GM23338 (cell line): ENCODE results near the gene HDHD5. TPM values are rescaled to one million over a fixed set of nuclear protein-coding genes. Genes with fewer than 3 reads are reported as not detected.

Experiments
- ATAC-seq: fragments of 200-7000 bp; cut with Tn5 transposase; 3 replicates; pipeline ENCODE4 v1.9.1; 2020
- DNase-seq: peaks from one replicate; pipeline ENCODE4 v3.0.0-alpha.2; 2015; ENCODE audit warnings: low spot score
- H2AFZ ChIP-seq: fragments of 200-600 bp; sonication (generic); 2 replicates; pipeline ENCODE4 v1.8.0; 2016; ENCODE audit warnings: antibody characterized with exemption, mild to moderate bottlenecking, moderate library complexity
- H3F3A ChIP-seq: fragments of 200-600 bp; sonication (generic); replicated peaks from 2 replicates; pipeline ENCODE4 v1.8.0; 2017; ENCODE audit warnings: antibody characterized with exemption, mixed run types, low read depth
- H3K27ac ChIP-seq: fragments of 200-600 bp; sonication (generic); 2 replicates; pipeline ENCODE4 v1.6.1; 2016; ENCODE audit warnings: low read depth
- H3K27me3 ChIP-seq: fragments of 200-600 bp; sonication (generic); 2 replicates; pipeline ENCODE4 v1.8.0; 2016; ENCODE audit warnings: mild to moderate bottlenecking, mixed run types, moderate library complexity; ENCODE audit not compliant: insufficient read depth
- H3K36me3 ChIP-seq: fragments of 200-600 bp; sonication (generic); 2 replicates; pipeline ENCODE4 v1.8.0; 2016; ENCODE audit warnings: mild to moderate bottlenecking; ENCODE audit not compliant: insufficient read depth
- H3K4me1 ChIP-seq: fragments of 200-600 bp; sonication (generic); 2 replicates; pipeline ENCODE4 v1.8.0; 2016; ENCODE audit warnings: mild to moderate bottlenecking, moderate library complexity; ENCODE audit not compliant: insufficient read depth
- H3K4me2 ChIP-seq: fragments of 200-600 bp; sonication (generic); 2 replicates; pipeline ENCODE4 v1.7.1; 2017; ENCODE audit warnings: mixed run types
- H3K4me3 ChIP-seq: fragments of 200-600 bp; sonication (generic); 2 replicates; pipeline ENCODE4 v1.6.1; 2016; ENCODE audit warnings: mixed run types
- H3K79me2 ChIP-seq: fragments of 200-600 bp; sonication (generic); replicated peaks from 2 replicates; pipeline ENCODE4 v1.8.0; 2017; ENCODE audit warnings: mild to moderate bottlenecking; ENCODE audit not compliant: insufficient read depth
- H3K9me2 ChIP-seq: fragments of 200-600 bp; sonication (generic); 2 replicates; pipeline ENCODE4 v1.8.0; 2017; ENCODE audit not compliant: insufficient read depth
- H4K20me1 ChIP-seq: fragments of 200-600 bp; sonication (generic); replicated peaks from 2 replicates; pipeline ENCODE4 v1.8.0; 2017; ENCODE audit warnings: mild to moderate bottlenecking; ENCODE audit not compliant: insufficient read depth
- H3K27ac Mint-ChIP-seq: 2 replicates; pipeline ENCODE4 v1.8.0; 2020; ENCODE audit warnings: inconsistent platforms, mild to moderate bottlenecking, moderate library complexity, mixed read lengths
- H3K27me3 Mint-ChIP-seq: 3 replicates; pipeline ENCODE4 v1.8.0; 2022; ENCODE audit warnings: low read depth, mild to moderate bottlenecking, moderate library complexity, mixed read lengths, inconsistent platforms; ENCODE audit not compliant: insufficient read depth, poor library complexity
- H3K36me3 Mint-ChIP-seq: 3 replicates; pipeline ENCODE4 v1.8.0; 2021; ENCODE audit warnings: low read depth, mild to moderate bottlenecking, inconsistent platforms, moderate library complexity, mixed read lengths
- H3K4me1 Mint-ChIP-seq: 3 replicates; pipeline ENCODE4 v1.8.0; 2020; ENCODE audit warnings: mild to moderate bottlenecking, inconsistent platforms, mixed read lengths
- H3K4me3 Mint-ChIP-seq: 3 replicates; pipeline ENCODE4 v1.8.0; 2021; ENCODE audit warnings: moderate library complexity, mild to moderate bottlenecking, inconsistent platforms, mixed read lengths
- H3K9me3 Mint-ChIP-seq: 3 replicates; pipeline ENCODE4 v1.8.0; 2020; ENCODE audit warnings: moderate library complexity, mild to moderate bottlenecking, inconsistent platforms, mixed read lengths
- CREB1 ChIP-seq: fragments of 250-450 bp; sonication (Bioruptor Pico); IDR thresholded peaks from 2 replicates; pipeline ENCODE4 v1.5.0; 2020; ENCODE audit warnings: low read depth, mild to moderate bottlenecking, moderate library complexity
- ETS1 ChIP-seq: IDR thresholded peaks from 2 replicates; pipeline ENCODE4 v1.6.1; 2016; ENCODE audit warnings: antibody characterized with exemption
- EZH2 ChIP-seq: fragments of 200-600 bp; sonication (generic); IDR thresholded peaks from one replicate; pipeline ENCODE4 v1.8.0; 2017; ENCODE audit warnings: antibody characterized with exemption, mild to moderate bottlenecking, low read depth; ENCODE audit not compliant: unreplicated experiment
- EZH2phosphoT487 ChIP-seq: fragments of 200-600 bp; sonication (generic); IDR thresholded peaks from one replicate; pipeline ENCODE4 v1.8.1; 2018; ENCODE audit warnings: antibody characterized with exemption; ENCODE audit not compliant: unreplicated experiment
- JUNB ChIP-seq: IDR thresholded peaks from one replicate; pipeline ENCODE4 v1.6.1; 2016; ENCODE audit warnings: antibody characterized with exemption; ENCODE audit not compliant: unreplicated experiment
- NANOG ChIP-seq: IDR thresholded peaks from 2 replicates; pipeline ENCODE4 v1.6.1; 2016; ENCODE audit warnings: antibody characterized with exemption, borderline replicate concordance
- ZNF331 ChIP-seq: fragments of 250-450 bp; sonication (Bioruptor Pico); IDR thresholded peaks from 2 replicates; pipeline ENCODE4 v1.5.0; 2020; ENCODE audit warnings: low read depth, mild to moderate bottlenecking, moderate library complexity
- polyA plus RNA-seq: library from polyadenylated mRNA; unstranded; fragments of >200 nt; fragmentation: Nextera tagmentation; extraction: Ambion mirVana; gene quantifications from 2 replicates; pipeline ENCODE4 v1.2.1, GENCODE V29; 2016
- total RNA-seq: library from RNA; depleted of rRNA; stranded (reverse); fragments of >200 nt; shearing (Covaris generic); gene quantifications from 2 replicates; pipeline ENCODE4 v1.2.3, GENCODE V29; 2014
- TF ChIP-seq, protein P1 (sequence below), 2 experiments: fragments of 200-600 bp in 1 of 2; sonication (generic) in 1 of 2; conservative IDR thresholded peaks; 2 replicates each; pipeline versions ENCODE4 v1.5.1 to v1.6.1; 2016 to 2017; ENCODE audit warnings: antibody characterized with exemption in 2 of 2, low read depth in 2 of 2, mild to moderate bottlenecking in 2 of 2, moderate library complexity in 1 of 2
- TF ChIP-seq, protein P2 (sequence below): IDR thresholded peaks from one replicate; pipeline ENCODE4 v1.6.1; 2018; ENCODE audit warnings: antibody characterized with exemption; ENCODE audit not compliant: unreplicated experiment

HDHD5 gene
- total and polyA plus RNA-seq, 2 experiments from 2014 or later = 70.0 to 116 TPM

GRCh38 chr22:17138513-17138912, 20.6 kb downstream of the HDHD5 start (continued):
- TF ChIP-seq, protein P1, sequence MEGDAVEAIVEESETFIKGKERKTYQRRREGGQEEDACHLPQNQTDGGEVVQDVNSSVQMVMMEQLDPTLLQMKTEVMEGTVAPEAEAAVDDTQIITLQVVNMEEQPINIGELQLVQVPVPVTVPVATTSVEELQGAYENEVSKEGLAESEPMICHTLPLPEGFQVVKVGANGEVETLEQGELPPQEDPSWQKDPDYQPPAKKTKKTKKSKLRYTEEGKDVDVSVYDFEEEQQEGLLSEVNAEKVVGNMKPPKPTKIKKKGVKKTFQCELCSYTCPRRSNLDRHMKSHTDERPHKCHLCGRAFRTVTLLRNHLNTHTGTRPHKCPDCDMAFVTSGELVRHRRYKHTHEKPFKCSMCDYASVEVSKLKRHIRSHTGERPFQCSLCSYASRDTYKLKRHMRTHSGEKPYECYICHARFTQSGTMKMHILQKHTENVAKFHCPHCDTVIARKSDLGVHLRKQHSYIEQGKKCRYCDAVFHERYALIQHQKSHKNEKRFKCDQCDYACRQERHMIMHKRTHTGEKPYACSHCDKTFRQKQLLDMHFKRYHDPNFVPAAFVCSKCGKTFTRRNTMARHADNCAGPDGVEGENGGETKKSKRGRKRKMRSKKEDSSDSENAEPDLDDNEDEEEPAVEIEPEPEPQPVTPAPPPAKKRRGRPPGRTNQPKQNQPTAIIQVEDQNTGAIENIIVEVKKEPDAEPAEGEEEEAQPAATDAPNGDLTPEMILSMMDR (conservative IDR thresholded peaks at IDR 0.05; ENCODE audit: low read depth in 2 of 2) = no peak

DNA sequence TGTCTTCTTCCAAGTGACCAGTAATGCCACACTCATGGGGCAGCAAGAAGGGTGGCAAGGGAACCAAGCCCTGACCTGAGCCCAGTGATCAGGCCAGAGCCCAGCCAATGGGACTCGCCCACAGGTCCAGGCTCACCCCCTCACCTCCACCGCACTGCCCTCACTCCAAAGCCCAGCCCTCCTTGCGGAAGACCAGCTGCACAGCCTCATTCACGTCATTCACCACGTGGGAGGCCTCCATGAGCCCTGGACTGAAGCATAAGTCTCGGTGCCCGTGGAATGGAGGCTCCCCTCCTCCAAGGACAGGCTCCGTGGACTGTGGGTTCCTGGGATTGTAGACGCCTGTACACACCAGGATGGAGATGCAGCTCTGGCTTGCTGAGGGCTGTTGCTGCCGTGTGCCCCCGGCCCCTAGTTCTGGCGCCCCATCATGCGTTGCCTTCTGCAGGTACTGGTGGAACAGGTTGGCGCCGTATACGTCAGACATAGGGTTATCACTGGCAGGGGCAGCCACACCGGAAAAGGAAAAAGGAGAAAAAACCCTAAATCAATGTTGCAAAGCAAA, 21.1 kb downstream of the HDHD5 start:
- H3K27me3 Mint-ChIP-seq = peaks cover 6% of the 10 kb centered on the region
- no peaks in the 10 kb centered on the region; the same call in 2 of the 3 replicates for H3K9me3 Mint-ChIP-seq
- Histone ChIP-seq H3K4me1 (no peaks in the 10 kb centered on the region), H3K79me2 (0 out of 2 replicates have a peak, but pooled peaks cover 4% of the 10 kb centered on the region), H3K27ac (no peak overlapping the region), H3K36me3 (no peaks in the 10 kb centered on the region; the same call in 1 of the 2 replicates), H3K4me3 (no peak overlapping the region), H3K4me2 (no peak overlapping the region), H2AFZ (no peak overlapping the region), H3K9me2 (no peaks in the 10 kb centered on the region), H4K20me1 (peaks cover 9% of the 10 kb centered on the region), H3K27me3 (no peaks in the 10 kb centered on the region), H3F3A (peaks cover 16% of the 10 kb centered on the region)
- no peak overlapping the region for H3K4me3 Mint-ChIP-seq
- ATAC-seq (no peak), DNase-seq (no peak)
- H3K36me3 Mint-ChIP-seq = peaks cover 50% of the 10 kb centered on the region
- TF ChIP-seq CREB1 (no peak), ZNF331 (CRISPR knock-in tag) (no peak)
- H3K27ac Mint-ChIP-seq = no peak overlapping the region
- peaks cover 5% of the 10 kb centered on the region; the same call in 2 of the 3 replicates for H3K4me1 Mint-ChIP-seq

DNA sequence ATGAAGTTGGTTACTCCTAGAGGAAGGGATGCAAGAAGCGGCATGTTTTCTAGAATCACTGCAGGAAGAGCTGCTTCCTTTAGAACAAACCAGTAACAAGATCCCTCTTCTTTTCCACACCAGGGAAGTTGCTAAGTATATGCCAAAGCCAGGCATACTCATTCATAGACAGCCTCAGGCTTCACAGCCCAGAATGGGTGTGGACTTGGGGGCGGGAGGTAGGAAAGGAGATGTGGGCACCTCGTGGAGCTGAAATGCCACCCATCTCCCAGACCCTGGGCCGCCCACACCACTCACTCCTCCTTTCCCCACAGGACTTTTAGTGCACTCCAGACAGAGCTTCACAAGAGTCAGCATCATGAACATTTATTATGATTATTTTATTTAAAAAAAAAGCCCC, 21.9 kb downstream of the HDHD5 start:
- Histone ChIP-seq H3K4me2 (no peak overlapping the region), H3K27ac (no peak overlapping the region), H3K27me3 (no peaks in the 10 kb centered on the region), H2AFZ (no peak overlapping the region), H3F3A (peaks cover 10% of the 10 kb centered on the region; the same call in 1 of the 2 replicates), H3K36me3 (no peaks in the 10 kb centered on the region), H3K4me3 (no peak overlapping the region), H3K9me2 (no peaks in the 10 kb centered on the region), H3K79me2 (0 out of 2 replicates have a peak, but pooled peaks cover 4% of the 10 kb centered on the region), H4K20me1 (peaks cover 9% of the 10 kb centered on the region; the same call in 1 of the 2 replicates), H3K4me1 (no peaks in the 10 kb centered on the region)
- no peak overlapping the region for H3K4me3 Mint-ChIP-seq
- peaks cover 43% of the 10 kb centered on the region for H3K36me3 Mint-ChIP-seq
- TF ChIP-seq CREB1 = no peak
- H3K27me3 Mint-ChIP-seq = peaks cover 6% of the 10 kb centered on the region
- peaks cover 5% of the 10 kb centered on the region; the same call in 2 of the 3 replicates for H3K4me1 Mint-ChIP-seq
- H3K27ac Mint-ChIP-seq = no peak overlapping the region
- DNase-seq = no peak
- no peak for ATAC-seq
- H3K9me3 Mint-ChIP-seq = no peaks in the 10 kb centered on the region; the same call in 2 of the 3 replicates

- no peak overlapping the region for H3K4me3 ChIP-seq
- peaks cover 9% of the 10 kb centered on the region for H3K27me3 Mint-ChIP-seq
- no peaks in the 10 kb centered on the region for H3K79me2 ChIP-seq
- no peaks in the 10 kb centered on the region for H3K36me3 ChIP-seq
- peaks cover 31% of the 10 kb centered on the region for H3K36me3 Mint-ChIP-seq
- H3K4me1 ChIP-seq = no peaks in the 10 kb centered on the region
- H3K27me3 ChIP-seq = no peaks in the 10 kb centered on the region
- H4K20me1 ChIP-seq = peaks cover 9% of the 10 kb centered on the region; the same call in 1 of the 2 replicates
- no peaks in the 10 kb centered on the region; the same call in 2 of the 3 replicates for H3K9me3 Mint-ChIP-seq
- ATAC-seq (no peak), DNase-seq (no peak)
- H3K4me3 Mint-ChIP-seq = no peak overlapping the region
- TF ChIP-seq, protein P2, sequence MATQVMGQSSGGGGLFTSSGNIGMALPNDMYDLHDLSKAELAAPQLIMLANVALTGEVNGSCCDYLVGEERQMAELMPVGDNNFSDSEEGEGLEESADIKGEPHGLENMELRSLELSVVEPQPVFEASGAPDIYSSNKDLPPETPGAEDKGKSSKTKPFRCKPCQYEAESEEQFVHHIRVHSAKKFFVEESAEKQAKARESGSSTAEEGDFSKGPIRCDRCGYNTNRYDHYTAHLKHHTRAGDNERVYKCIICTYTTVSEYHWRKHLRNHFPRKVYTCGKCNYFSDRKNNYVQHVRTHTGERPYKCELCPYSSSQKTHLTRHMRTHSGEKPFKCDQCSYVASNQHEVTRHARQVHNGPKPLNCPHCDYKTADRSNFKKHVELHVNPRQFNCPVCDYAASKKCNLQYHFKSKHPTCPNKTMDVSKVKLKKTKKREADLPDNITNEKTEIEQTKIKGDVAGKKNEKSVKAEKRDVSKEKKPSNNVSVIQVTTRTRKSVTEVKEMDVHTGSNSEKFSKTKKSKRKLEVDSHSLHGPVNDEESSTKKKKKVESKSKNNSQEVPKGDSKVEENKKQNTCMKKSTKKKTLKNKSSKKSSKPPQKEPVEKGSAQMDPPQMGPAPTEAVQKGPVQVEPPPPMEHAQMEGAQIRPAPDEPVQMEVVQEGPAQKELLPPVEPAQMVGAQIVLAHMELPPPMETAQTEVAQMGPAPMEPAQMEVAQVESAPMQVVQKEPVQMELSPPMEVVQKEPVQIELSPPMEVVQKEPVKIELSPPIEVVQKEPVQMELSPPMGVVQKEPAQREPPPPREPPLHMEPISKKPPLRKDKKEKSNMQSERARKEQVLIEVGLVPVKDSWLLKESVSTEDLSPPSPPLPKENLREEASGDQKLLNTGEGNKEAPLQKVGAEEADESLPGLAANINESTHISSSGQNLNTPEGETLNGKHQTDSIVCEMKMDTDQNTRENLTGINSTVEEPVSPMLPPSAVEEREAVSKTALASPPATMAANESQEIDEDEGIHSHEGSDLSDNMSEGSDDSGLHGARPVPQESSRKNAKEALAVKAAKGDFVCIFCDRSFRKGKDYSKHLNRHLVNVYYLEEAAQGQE = no peak
- TF ChIP-seq ETS1 (no peak), JUNB (no peak), EZH2 (no peak), CREB1 (no peak), NANOG (no peak), EZH2phosphoT487 (no peak)
- no peaks in the 10 kb centered on the region for H3K9me2 ChIP-seq
- no peak overlapping the region for H3K4me2 ChIP-seq
- 0 out of 2 replicates have a peak, but pooled peaks cover 7% of the 10 kb centered on the region for H3F3A ChIP-seq
- H3K4me1 Mint-ChIP-seq = peaks cover 15% of the 10 kb centered on the region; the same call in 2 of the 3 replicates
- H3K27ac ChIP-seq = no peak overlapping the region
- H3K27ac Mint-ChIP-seq = peak overlapping the region; percentile 11; the same call in 1 of the 2 replicates
- H2AFZ ChIP-seq = no peak overlapping the region
Measured at GRCh38 chr22:17135153-17135760, 23.8 kb downstream of the HDHD5 start.
